Prostate gland (tissue), 2 donors: ENCODE data around the gene CXCR2. TPM values are rescaled to one million over a fixed set of nuclear protein-coding genes. Genes with fewer than 3 reads are reported as not detected.
"Not testable (repeated sequence)": the region's sequence is repeated elsewhere in the genome, so short reads cannot be mapped to it uniquely, and the experiment has no call there.

Experiments used
- DNase-seq: peaks from one replicate; pipeline ENCODE4 v3.0.0-alpha.2; 2019; ENCODE audit warnings: low spot score
- H3K27ac ChIP-seq, 2 donors: fragments of 200-600 bp; sonication (generic); 2 replicates each; pipeline ENCODE4 v1.5.1; 2017 to 2019
- H3K27me3 ChIP-seq: fragments of 200-600 bp; sonication (generic); replicated peaks from 2 replicates; pipeline ENCODE4 v1.5.1; 2019; ENCODE audit not compliant: insufficient read depth
- H3K36me3 ChIP-seq, 2 donors: fragments of 200-600 bp; sonication (generic); 1 replicate in 1 of 2; 2 replicates in 1 of 2; pipeline versions ENCODE4 v1.5.1 to v1.8.1; 2017 to 2019
- H3K4me1 ChIP-seq: fragments of 200-600 bp; sonication (generic); replicated peaks from 2 replicates; pipeline ENCODE4 v1.5.1; 2019
- H3K4me3 ChIP-seq, 2 donors: fragments of 200-600 bp; sonication (generic); 2 replicates each; pipeline ENCODE4 v1.5.1; 2017 to 2019
- H3K9me3 ChIP-seq: fragments of 200-600 bp; sonication (generic); 2 replicates; pipeline ENCODE4 v1.5.1; 2017
- POLR2A ChIP-seq: fragments of 450-650 bp; IDR thresholded peaks from one replicate; pipeline ENCODE4 v1.6.1; 2016; ENCODE audit warnings: antibody characterized with exemption, mild to moderate bottlenecking
- POLR2AphosphoS5 ChIP-seq: sonication (generic); formaldehyde crosslinking; IDR thresholded peaks from one replicate; pipeline ENCODE4 v1.6.1; 2017; ENCODE audit warnings: antibody characterized with exemption
- WGBS: methylation state at CpG from one replicate; pipeline ENCODE4 v1.1.5; 2018; 5-methylcytosine and 5-hydroxymethylcytosine counted together
- intact Hi-C: fragments of 100-400 bp; cut with DNase I; formaldehyde crosslinking; loops from one replicate; pipeline ENCODE4 v1.14.2; 2022
- total RNA-seq, 2 donors: library from RNA; depleted of rRNA; stranded (reverse); fragments of >200 nt; gene quantifications; one replicate each; pipeline ENCODE4 v1.1.0, GENCODE V29; 2016
- TF ChIP-seq, protein P1 (sequence below), 4 experiments: fragments of 200-600 bp in 2 of 4; fragments of 450-650 bp in 2 of 4; sonication (generic) in 2 of 4; IDR thresholded peaks; 1 replicate in 3 of 4; 2 replicates in 1 of 4; pipeline ENCODE4 v1.5.1; 2016 to 2019; ENCODE audit warnings: antibody characterized with exemption in 4 of 4, mild to moderate bottlenecking in 2 of 4, moderate library complexity in 2 of 4

CXCR2 gene
- total RNA-seq, 2 donors from 2014 or later = 3.0 TPM; not detected in 1

DNA sequence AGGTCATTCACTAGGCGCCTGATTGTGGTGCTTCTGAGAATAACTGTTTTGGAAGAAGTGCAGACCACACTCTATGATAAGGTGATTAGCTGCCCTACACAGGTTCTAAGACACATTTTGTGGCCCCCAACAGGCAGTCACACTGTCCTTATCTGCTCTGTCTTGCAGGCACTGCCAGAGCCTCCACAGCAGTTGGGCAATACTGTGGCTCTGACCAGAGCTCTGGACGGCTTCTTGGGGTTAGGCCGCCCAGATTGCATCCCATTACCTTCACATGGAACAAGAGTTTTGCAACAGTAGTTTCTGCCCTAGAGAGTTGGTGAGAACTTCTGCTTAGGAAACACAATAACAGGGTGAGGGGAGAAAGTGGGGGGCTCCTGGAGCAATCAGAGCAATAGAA lies 34.1 kb upstream of the CXCR2 start:
- no peak for DNase-seq
- Histone ChIP-seq H3K27ac (no peak overlapping the region), H3K4me3 (no peak overlapping the region), H3K36me3 (no peaks in the 10 kb centered on the region), H3K27me3 (no peaks in the 10 kb centered on the region), H3K9me3 (no peaks in the 10 kb centered on the region), H3K4me1 (no peaks in the 10 kb centered on the region)
- intact Hi-C loops = no loop called here
- 96% methylated on average over 3 of the region's 3 CpGs for WGBS
- TF ChIP-seq POLR2AphosphoS5 (no peak), POLR2A (no peak)
- TF ChIP-seq, protein P1, sequence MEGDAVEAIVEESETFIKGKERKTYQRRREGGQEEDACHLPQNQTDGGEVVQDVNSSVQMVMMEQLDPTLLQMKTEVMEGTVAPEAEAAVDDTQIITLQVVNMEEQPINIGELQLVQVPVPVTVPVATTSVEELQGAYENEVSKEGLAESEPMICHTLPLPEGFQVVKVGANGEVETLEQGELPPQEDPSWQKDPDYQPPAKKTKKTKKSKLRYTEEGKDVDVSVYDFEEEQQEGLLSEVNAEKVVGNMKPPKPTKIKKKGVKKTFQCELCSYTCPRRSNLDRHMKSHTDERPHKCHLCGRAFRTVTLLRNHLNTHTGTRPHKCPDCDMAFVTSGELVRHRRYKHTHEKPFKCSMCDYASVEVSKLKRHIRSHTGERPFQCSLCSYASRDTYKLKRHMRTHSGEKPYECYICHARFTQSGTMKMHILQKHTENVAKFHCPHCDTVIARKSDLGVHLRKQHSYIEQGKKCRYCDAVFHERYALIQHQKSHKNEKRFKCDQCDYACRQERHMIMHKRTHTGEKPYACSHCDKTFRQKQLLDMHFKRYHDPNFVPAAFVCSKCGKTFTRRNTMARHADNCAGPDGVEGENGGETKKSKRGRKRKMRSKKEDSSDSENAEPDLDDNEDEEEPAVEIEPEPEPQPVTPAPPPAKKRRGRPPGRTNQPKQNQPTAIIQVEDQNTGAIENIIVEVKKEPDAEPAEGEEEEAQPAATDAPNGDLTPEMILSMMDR (IDR thresholded peaks at IDR 0.05) = no peak

GRCh38 chr2:218093879-218094278 lies 31.9 kb upstream of the CXCR2 start:
- 88% methylated on average over 3 of the region's 3 CpGs for WGBS
- intact Hi-C loops = no loop called here
- no peaks in the 10 kb centered on the region for H3K27me3 ChIP-seq
- no peak overlapping the region for H3K27ac ChIP-seq
- DNase-seq = no peak
- no peak overlapping the region for H3K4me3 ChIP-seq
- no peaks in the 10 kb centered on the region for H3K4me1 ChIP-seq
- TF ChIP-seq, protein P1 (IDR thresholded peaks at IDR 0.05) = no peak
- TF ChIP-seq POLR2A = no peak
- TF ChIP-seq POLR2AphosphoS5 = no peak
- no peaks in the 10 kb centered on the region for H3K36me3 ChIP-seq
- H3K9me3 ChIP-seq = no peaks in the 10 kb centered on the region

- Histone ChIP-seq H3K4me3 (no peak overlapping the region), H3K9me3 (no peaks in the 10 kb centered on the region), H3K36me3 (no peaks in the 10 kb centered on the region), H3K27ac (no peak overlapping the region), H3K27me3 (no peaks in the 10 kb centered on the region), H3K4me1 (no peaks in the 10 kb centered on the region)
- DNase-seq = no peak
- intact Hi-C loops = no loop called here
- 72% methylated on average over 8 of the region's 8 CpGs for WGBS
- TF ChIP-seq POLR2A (no peak), POLR2AphosphoS5 (no peak)
- TF ChIP-seq, protein P1 (IDR thresholded peaks at IDR 0.05) = no peak
Observed at GRCh38 chr2:218095853-218096252, 30.0 kb upstream of the CXCR2 start.

DNA sequence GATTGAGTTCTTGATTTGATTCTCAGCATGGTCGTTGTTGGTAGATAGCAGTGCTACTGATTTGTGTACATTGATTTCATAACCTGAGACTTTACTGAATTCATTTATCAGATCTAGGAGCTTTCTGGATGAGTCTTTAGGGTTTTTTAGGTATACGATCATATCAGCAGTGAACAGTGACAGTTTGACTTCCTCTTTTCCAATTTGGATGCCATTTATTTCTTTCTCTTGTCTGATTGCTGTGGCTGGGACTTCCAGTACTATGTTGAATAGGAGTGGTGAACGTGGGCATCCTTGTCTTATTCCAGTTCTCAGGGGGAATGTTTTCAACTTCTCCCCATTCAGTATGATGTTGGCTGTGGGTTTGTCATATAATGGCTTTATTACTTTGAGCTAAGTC lies 27.9 kb upstream of the CXCR2 start:
- no peak for TF ChIP-seq POLR2A
- TF ChIP-seq, protein P1 (IDR thresholded peaks at IDR 0.05) = no peak
- no peak for TF ChIP-seq POLR2AphosphoS5
- intact Hi-C loops = no loop called here
- Histone ChIP-seq H3K4me1 (no peaks in the 10 kb centered on the region), H3K27me3 (no peaks in the 10 kb centered on the region), H3K27ac (no peak overlapping the region), H3K9me3 (no peaks in the 10 kb centered on the region), H3K36me3 (no peaks in the 10 kb centered on the region), H3K4me3 (no peak overlapping the region)
- DNase-seq = no peak
- 71% methylated on average over 3 of the region's 3 CpGs for WGBS

DNA sequence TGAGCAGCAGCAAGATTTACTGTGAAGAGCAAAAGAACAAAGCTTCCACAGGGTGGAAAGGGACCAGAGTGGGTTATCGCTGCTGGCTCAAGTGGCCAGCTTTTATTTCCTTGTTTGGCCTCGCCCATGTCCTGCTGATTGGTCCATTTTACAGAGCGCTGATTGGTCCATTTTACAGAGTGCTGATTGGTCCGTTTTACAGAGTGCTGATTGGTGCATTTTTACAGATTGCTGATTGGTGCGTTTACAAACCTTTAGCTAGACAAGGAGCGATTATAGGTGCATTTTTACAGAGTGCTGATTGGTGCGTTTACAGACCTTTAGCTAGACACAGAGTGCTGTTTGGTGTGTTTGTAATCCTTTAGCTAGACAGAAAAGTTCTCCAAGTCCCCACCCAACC lies 17.0 kb upstream of the CXCR2 start:
- intact Hi-C loops, H3K27me3 ChIP-seq, H3K4me1 ChIP-seq, DNase-seq, H3K4me3 ChIP-seq, H3K9me3 ChIP-seq, H3K27ac ChIP-seq, H3K36me3 ChIP-seq: not testable (repeated sequence)
- 89% methylated on average over 7 of the region's 7 CpGs for WGBS

- DNase-seq, H3K4me1 ChIP-seq, H3K4me3 ChIP-seq, H3K27ac ChIP-seq, intact Hi-C loops, H3K36me3 ChIP-seq, H3K9me3 ChIP-seq, H3K27me3 ChIP-seq: not testable (repeated sequence)
- 74% methylated on average over 4 of the region's 4 CpGs for WGBS
Observed at GRCh38 chr2:218121789-218122188, 4.0 kb upstream of the CXCR2 start.

DNA sequence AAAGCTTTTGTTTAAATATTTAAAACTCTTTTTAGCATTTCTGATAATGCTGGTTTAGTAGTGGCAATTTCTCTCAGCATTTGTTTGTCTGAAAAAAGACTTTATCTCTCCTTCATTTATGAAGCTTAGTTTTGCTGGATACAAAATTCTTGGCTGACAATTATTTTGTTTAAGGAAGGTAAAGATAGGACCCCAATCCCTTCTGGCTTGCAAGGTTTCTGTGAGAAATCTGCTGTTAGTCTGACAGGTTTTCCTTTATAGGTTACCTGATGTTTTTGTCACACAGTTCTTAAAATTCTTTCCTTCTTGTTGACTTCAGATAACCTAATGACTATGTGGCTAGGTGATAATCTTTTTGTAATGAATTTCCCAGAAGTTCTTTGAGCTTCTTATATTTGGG lies 3.5 kb upstream of the CXCR2 start:
- DNase-seq, intact Hi-C loops, H3K27me3 ChIP-seq, H3K9me3 ChIP-seq, H3K27ac ChIP-seq, H3K4me3 ChIP-seq, H3K4me1 ChIP-seq, H3K36me3 ChIP-seq: not testable (repeated sequence)
